HG03095 (cell line): Measurements from ENCODE around the gene INAFM2.

Experiments used
- ATAC-seq: cut with Tn5 transposase; IDR thresholded peaks from one replicate; pipeline ENCODE4 v1.9.1; 2021; ENCODE audit warnings: moderate library complexity; ENCODE audit not compliant: unreplicated experiment

Gene INAFM2

DNA sequence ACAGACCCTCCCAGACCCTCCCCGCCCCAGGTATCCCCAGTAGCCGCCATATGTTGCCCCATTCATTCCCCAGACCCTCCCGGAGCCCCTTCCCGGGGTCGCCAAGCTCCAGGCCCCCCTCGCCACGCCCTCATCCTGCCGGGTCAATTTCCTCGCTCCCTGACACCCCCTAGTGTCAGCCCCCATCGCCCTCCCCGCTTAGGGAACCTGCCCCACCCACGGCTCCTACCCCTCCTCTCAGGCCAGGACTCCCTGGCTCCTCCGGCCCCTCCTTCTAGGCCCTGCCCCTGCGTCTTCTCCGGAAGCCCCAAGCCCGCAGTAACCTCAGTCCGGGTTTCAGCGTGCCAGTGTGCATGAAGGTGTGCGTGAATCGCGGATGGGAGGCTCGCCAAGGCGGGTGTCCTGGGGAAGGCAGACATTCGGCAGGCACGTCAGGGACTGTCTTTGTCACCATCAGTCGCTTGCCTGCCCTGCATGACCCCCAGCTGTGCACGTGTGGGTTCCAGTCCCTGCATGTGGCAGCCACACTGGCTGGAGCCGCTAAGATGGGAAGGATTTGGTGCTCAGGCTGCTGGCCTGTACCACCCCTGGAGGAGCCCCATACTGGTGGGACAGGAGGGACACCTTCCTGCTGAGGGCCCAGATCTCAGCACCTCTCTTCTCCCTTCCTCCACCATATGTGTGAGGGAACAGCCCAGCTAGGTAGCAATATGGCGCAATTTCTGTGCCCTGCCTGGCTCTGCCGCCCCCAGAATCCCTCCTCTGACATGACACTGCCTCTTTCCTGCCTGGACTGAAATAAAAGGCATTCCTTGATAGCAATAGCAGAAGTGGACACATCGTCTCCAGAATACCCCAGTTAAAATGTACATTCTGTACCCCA is 35.2 kb downstream of the INAFM2 start:
- ATAC-seq, result peak; percentile 19

DNA sequence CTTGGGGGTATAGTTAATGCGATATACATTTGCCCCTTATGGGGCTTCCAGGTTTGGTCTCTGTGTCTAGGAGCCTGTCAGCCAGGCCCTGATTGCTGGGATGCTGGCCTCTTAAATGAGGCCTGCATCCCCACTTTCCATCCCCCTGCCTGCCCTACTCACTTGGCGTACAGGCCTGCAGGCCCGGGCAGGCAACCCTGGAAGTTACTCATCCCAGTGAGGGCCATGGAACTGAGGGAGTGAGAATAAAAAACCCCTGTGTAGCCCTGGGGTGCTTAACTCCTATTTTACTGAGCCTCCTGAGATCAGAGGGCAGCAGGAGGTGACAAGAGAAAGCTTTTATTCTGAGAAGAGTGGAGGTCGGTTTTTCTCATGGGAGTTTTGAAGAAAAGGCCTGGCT is 36.5 kb downstream of the INAFM2 start:
- ATAC-seq, result no peak

DNA sequence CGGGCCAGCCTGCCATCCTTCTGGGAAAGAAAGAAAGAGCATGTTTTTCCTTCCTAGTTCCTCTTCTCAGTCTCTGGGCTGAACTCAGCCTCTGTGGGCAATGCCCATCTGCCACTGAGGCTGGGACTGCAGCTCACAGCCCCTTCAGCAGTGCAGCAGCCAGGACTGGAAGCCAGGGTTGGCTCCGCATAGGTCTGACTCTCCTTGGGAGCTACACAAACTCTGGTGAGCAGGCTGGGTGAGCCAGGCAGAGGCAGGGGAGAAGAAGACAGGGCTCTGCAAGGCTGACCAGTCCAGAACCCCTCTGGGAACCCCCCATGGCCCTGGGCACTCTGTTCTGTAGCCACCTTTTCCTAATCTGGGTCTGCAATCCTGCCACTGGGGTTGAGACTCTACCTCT is 38.1 kb downstream of the INAFM2 start:
- no peak for ATAC-seq

DNA sequence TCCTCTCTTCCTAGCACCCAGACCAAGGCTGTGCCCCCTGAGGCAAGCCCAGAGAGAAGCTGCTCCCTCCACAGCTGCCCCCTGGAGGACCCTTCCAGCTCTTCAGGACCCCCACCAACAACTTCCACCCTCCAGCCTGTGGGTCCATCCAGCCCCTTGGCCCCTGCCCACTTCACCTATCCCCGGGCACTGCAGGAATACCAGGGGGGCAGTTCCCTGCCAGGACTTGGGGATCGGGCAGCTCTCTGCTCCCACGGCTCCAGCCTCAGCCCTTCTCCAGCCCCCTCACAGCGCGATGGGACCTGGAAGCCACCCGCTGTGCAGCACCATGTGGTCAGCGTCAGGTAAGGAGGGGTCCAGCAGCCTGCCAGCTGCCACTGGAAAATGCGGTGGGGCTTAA is 40.1 kb downstream of the INAFM2 start:
- ATAC-seq, result no peak

DNA sequence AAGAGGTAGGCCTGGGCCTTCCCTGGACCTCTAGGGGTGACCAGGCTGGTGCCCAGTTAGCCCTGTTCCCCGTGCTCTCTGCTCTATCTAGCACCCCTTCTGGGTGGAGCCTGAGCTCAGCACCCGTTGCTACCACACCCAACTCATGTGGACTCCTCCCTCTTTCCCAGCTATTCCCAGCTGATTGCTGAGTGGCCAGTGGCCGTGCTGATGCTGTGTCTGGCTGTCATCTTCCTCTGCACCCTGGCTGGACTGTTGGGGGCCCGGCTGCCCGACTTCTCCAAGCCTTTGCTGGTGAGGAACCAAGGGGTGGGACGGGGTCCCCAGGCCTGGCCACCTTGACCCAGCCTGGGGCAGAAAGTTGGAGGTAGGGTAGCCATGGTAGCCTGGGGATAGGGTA is 40.8 kb downstream of the INAFM2 start:
- ATAC-seq, result no peak

DNA sequence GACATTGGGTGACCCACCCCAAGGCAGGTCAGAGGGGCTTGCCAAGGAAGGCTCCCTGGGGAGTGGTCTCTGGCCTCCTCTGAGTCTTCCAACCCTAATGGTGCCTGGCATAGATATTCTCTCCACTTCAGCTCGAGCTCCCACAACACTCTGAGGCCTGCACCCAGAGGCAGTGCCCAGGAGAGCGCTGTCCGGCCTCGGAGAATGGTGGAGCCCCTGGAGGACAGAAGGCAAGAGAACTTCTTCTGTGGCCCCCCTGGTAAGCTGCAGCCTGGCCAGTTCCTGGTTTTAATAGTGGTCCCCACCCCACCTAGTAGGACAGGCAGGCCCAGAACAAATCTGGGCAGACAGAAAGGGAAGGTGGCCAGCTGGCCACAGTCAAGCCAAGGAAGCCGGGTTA is 41.5 kb downstream of the INAFM2 start:
- no peak for ATAC-seq

DNA sequence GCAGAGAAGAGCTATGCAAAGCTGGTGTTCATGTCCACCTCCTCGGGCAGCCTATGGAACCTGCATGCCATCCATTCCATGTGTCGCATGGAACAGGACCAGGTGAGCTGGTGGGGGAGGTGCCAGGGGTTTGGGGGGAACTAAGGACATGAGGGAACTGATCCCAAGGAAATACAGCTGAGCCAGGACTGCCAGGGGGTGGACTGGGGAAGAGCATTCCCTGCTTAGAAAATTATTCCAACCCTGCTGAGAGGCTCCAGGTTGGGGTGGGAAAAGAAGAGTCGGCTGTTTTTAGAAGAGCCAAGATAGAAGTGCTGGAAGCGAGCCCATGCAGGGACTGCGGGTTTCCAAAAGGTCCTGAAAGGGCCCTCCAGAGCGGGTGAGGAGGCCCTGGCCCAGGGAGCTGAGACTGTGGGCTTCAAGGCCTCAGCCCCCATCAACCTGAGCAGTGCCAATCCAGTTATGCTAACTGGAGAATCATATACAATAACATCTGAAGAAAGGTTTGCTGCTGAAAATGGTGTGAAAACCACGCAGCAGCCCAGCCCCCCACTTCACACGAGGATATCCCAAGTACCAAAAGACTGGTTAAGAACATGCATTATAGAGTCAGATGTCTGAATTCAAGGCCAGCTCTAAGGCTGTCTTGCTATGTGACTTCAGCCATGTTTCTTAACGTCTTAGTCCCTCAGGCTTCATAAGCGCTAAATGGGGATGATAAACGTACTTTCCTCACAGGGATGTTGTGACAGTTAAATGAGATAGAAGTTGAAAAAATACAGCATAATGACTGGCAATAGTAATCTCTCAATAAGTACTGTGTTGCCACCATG is 42.3 kb downstream of the INAFM2 start:
- no peak for ATAC-seq

DNA sequence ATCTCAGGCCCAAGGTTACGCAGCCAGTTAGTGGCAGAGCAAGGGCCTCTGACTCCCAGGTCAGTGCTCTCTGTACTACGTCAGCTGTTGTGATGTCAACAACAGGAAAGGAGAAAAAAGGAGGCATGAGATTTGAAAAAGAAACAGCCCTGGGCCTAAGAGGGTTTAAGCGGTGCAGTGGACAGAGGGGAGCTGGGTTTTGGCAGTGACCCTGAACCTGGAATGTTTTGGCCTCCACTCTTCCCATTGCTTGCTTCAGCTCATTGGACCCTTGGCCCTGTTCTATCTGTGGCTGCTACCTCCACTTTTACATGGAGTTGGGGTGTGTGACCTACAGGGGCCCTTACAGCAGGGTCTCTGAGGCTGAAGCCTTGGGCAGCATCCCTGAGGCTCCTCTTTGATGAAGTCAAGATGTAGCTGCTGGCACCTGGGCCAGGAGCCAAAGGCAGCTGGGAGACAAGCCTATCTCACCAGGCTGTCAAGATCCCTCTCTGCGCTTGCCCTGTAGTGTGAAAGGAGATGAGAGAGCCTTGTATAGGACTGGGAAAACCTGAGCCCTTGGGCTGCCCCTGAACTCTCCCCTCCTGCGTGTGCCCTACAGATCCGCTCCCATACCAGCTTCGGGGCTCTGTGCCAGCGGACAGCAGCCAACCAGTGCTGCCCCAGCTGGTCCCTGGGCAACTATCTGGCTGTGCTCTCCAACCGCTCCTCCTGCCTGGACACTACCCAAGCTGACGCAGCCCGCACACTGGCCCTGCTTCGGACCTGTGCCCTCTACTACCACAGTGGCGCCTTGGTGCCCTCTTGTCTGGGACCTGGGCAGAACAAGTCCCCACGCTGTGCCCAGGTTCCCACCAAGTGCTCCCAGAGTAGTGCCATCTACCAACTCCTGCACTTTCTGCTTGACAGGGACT is 43.2 kb downstream of the INAFM2 start:
- ATAC-seq, result no peak

DNA sequence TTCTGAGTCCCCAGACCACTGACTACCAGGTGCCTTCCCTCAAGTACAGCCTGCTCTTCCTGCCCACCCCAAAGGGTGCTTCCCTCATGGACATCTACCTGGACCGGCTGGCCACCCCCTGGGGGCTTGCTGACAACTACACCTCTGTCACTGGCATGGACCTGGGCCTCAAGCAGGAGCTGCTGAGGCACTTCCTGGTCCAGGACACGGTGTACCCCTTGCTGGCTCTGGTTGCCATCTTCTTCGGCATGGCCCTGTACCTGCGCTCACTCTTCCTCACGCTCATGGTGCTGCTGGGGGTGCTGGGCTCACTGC is 43.8 kb downstream of the INAFM2 start:
- no peak for ATAC-seq

DNA sequence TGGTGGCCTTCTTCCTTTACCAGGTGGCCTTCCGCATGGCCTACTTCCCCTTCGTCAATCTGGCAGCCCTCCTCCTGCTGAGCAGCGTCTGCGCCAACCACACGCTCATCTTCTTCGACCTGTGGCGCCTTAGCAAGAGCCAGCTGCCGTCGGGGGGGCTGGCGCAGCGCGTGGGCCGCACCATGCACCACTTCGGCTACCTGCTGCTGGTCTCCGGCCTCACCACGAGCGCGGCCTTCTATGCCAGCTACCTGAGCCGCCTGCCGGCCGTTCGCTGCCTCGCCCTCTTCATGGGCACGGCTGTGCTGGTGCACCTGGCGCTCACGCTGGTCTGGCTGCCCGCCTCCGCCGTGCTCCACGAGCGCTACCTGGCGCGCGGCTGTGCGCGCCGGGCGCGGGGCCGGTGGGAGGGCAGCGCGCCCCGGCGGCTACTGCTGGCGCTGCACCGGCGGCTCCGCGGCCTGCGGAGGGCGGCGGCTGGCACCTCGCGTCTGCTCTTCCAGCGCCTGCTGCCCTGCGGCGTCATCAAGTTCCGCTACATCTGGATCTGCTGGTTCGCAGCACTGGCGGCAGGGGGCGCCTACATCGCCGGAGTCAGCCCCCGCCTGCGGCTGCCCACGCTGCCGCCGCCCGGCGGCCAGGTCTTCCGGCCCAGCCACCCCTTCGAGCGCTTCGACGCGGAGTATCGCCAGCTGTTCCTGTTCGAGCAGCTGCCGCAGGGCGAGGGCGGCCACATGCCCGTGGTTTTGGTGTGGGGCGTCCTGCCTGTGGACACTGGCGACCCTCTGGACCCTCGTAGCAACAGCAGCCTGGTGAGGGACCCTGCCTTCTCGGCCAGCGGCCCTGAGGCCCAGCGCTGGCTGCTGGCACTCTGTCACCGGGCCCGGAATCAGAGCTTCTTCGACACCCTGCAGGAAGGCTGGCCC is 44.5 kb downstream of the INAFM2 start:
- peak; percentile 69 for ATAC-seq

DNA sequence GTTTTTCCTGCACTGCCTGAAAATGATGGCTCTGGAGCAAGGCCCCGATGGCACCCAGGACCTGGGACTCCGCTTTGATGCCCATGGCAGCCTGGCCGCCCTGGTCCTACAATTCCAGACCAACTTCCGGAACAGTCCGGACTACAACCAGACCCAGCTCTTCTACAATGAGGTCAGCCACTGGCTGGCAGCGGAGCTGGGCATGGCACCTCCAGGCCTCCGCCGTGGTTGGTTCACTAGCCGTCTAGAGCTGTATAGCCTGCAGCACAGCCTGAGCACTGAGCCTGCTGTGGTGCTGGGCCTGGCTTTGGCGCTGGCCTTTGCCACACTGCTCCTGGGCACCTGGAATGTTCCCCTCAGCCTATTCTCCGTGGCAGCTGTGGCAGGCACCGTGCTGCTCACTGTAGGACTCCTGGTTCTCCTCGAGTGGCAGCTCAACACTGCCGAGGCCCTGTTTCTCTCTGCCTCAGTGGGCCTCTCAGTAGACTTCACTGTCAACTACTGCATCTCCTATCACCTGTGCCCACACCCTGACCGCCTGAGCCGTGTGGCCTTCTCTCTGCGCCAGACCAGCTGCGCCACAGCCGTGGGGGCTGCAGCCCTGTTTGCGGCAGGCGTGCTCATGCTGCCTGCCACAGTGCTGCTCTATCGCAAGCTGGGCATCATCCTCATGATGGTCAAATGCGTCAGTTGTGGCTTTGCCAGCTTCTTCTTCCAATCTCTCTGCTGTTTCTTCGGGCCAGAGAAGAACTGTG is 45.4 kb downstream of the INAFM2 start:
- no peak for ATAC-seq

DNA sequence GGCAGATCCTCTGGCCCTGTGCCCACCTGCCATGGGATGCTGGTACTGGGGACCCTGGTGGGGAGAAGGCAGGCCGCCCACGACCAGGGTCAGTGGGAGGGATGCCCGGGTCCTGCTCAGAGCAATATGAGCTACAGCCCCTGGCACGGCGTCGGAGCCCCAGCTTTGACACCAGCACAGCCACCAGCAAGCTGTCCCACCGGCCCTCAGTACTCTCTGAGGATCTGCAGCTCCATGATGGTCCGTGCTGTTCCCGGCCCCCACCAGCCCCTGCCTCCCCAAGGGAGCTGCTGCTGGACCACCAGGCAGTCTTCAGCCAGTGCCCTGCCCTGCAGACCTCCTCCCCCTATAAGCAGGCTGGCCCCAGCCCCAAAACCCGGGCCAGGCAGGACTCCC is 46.0 kb downstream of the INAFM2 start:
- ATAC-seq, result no peak

DNA sequence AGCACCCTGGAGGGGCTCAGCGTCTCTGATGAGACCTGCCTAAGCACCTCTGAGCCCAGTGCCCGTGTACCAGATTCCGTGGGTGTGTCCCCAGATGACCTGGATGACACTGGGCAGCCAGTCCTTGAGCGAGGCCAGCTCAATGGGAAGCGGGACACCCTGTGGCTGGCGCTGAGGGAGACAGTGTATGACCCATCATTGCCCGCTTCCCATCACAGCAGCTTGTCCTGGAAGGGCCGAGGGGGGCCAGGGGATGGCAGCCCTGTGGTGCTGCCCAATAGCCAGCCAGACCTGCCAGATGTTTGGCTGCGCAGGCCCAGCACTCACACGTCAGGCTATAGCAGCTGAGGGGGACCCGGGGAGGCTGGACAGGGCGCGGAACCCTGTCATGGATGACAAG is 46.5 kb downstream of the INAFM2 start:
- no peak for ATAC-seq

DNA sequence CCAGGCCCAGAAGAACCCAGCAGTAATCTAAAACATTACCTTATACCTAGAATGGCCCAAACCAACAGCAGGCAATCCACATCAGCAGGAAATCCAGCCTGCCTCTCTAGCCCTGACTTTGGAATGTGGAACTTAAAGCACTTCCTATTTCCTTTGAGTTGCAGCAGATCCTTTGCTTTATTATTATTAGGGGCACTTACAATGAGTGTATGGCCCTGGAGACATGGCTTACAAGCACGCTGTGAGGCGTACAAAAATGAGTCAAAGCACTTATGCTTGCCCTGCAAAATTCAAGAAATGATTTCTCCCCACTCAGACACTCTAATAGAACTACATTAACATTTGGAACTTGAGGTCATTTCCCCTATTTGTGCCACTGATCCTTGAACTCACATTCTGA is 49.5 kb downstream of the INAFM2 start:
- ATAC-seq, result no peak
